HepG2 (cell line): ENCODE measurements around the gene CYB5R3. TPM values are rescaled to one million over a fixed set of nuclear protein-coding genes. Genes with fewer than 3 reads are reported as not detected.

ENCODE experiments used
- DR1 ChIP-seq: sonication (generic); formaldehyde crosslinking; IDR thresholded peaks from 2 replicates; pipeline ENCODE4 v1.8.0; 2021; ENCODE audit warnings: mild to moderate bottlenecking, missing genetic modification reagents, inconsistent platforms
- FOXO4 ChIP-seq: sonication (generic); formaldehyde crosslinking; conservative IDR thresholded peaks from 2 replicates; pipeline ENCODE4 v1.8.1; 2023; ENCODE audit warnings: missing genetic modification reagents
- HCFC1 ChIP-seq: fragments of 150-350 bp; IDR thresholded peaks from 2 replicates; pipeline ENCODE4 v1.6.1; 2014; ENCODE audit warnings: low read depth, low read length
- HMGXB4 ChIP-seq, 2 experiments: sonication (generic) in 1 of 2; formaldehyde crosslinking in 1 of 2; IDR thresholded peaks; 2 replicates each; pipeline versions ENCODE4 v1.4.0 to v1.6.1; 2018 to 2020; ENCODE audit warnings: missing genetic modification reagents in 2 of 2, borderline replicate concordance in 1 of 2, low read depth in 1 of 2, mild to moderate bottlenecking in 1 of 2, missing biosample characterization in 1 of 2
- KDM2A ChIP-seq: sonication (generic); formaldehyde crosslinking; IDR thresholded peaks from 2 replicates; pipeline ENCODE4 v1.4.0; 2020; ENCODE audit warnings: low read depth, missing genetic modification reagents, borderline replicate concordance
- PAF1 ChIP-seq: IDR thresholded peaks from 2 replicates; pipeline ENCODE4 v1.6.1; 2016; ENCODE audit warnings: missing genetic modification reagents, missing compliant biosample characterization
- PHF8 ChIP-seq: sonication (generic); formaldehyde crosslinking; IDR thresholded peaks from 2 replicates; pipeline ENCODE4 v1.5.0; 2020; ENCODE audit warnings: missing genetic modification reagents
- SSRP1 ChIP-seq: IDR thresholded peaks from 2 replicates; pipeline ENCODE4 v1.6.1; 2016; ENCODE audit warnings: control low read depth
- SUZ12 ChIP-seq: fragments of 150-350 bp; IDR thresholded peaks from 2 replicates; pipeline ENCODE4 v1.6.1; 2014; ENCODE audit warnings: low read depth, low read length
- TFDP1 ChIP-seq: IDR thresholded peaks from 2 replicates; pipeline ENCODE4 v1.6.1; 2016; ENCODE audit warnings: missing compliant biosample characterization, missing genetic modification reagents, borderline replicate concordance
- ZBTB8A ChIP-seq: sonication (generic); formaldehyde crosslinking; IDR thresholded peaks from 2 replicates; pipeline ENCODE4 v1.4.0; 2020; ENCODE audit warnings: mild to moderate bottlenecking, low read depth, missing genetic modification reagents, borderline replicate concordance
- ZKSCAN8 ChIP-seq: IDR thresholded peaks from 2 replicates; pipeline ENCODE4 v1.6.1; 2016; ENCODE audit warnings: borderline replicate concordance, missing genetic modification reagents, missing compliant biosample characterization
- ZNF589 ChIP-seq: sonication (generic); formaldehyde crosslinking; conservative IDR thresholded peaks from 2 replicates; pipeline ENCODE4 v1.8.0; 2022; ENCODE audit warnings: mild to moderate bottlenecking, moderate library complexity, missing genetic modification reagents
- ZNF614 ChIP-seq: IDR thresholded peaks from 2 replicates; pipeline ENCODE4 v1.6.1; 2018; ENCODE audit warnings: missing biosample characterization, missing genetic modification reagents, inconsistent platforms, borderline replicate concordance
- ZSCAN21 ChIP-seq: sonication (generic); formaldehyde crosslinking; IDR thresholded peaks from 2 replicates; pipeline ENCODE4 v1.8.0; 2022; ENCODE audit warnings: mild to moderate bottlenecking, missing genetic modification reagents, moderate library complexity, borderline replicate concordance
- polyA plus RNA-seq, 8 experiments: library from polyadenylated mRNA; depleted of rRNA in 3 of 8; stranded (reverse) in 7 of 8; unstranded in 1 of 8; fragments of >200 nt; fragmentation: Illumina TruSeq in 4 of 8; extraction: Trizol in 4 of 8; gene quantifications; 2 replicates each; pipeline versions ENCODE4 v1.2.1 to v1.2.3, GENCODE V29; 2011 to 2016; ENCODE audit warnings: low read depth in 4 of 8, missing spikeins in 1 of 8, mixed read lengths in 1 of 8; ENCODE audit not compliant: insufficient read depth in 1 of 8
- total RNA-seq, 5 experiments: library from RNA; depleted of rRNA; stranded (reverse); fragments of >200 nt; fragmentation: Illumina TruSeq; extraction: Trizol; gene quantifications; 2 replicates each; pipeline ENCODE4 v1.2.3, GENCODE V29; 2016; ENCODE audit warnings: low read depth in 1 of 5
- TF ChIP-seq, protein P1 (sequence below): sonication (generic); formaldehyde crosslinking; IDR thresholded peaks from 2 replicates; pipeline ENCODE4 v1.5.1; 2020; ENCODE audit warnings: mild to moderate bottlenecking, moderate library complexity, missing genetic modification reagents
- TF ChIP-seq, protein P2 (sequence below): fragments of 450-650 bp; IDR thresholded peaks from 2 replicates; pipeline ENCODE4 v1.6.1; 2016
- TF ChIP-seq, protein P3 (sequence below): sonication (generic); formaldehyde crosslinking; IDR thresholded peaks from 2 replicates; pipeline ENCODE4 v1.8.0; 2022; ENCODE audit warnings: mild to moderate bottlenecking, missing genetic modification reagents

CYB5R3 gene
- total and polyA plus RNA-seq, 2 of the 13 experiments (the other 11 are each of a cell fraction or from before 2014, with no cell fraction given) = 32.4 to 305 TPM

- TF ChIP-seq, protein P1, sequence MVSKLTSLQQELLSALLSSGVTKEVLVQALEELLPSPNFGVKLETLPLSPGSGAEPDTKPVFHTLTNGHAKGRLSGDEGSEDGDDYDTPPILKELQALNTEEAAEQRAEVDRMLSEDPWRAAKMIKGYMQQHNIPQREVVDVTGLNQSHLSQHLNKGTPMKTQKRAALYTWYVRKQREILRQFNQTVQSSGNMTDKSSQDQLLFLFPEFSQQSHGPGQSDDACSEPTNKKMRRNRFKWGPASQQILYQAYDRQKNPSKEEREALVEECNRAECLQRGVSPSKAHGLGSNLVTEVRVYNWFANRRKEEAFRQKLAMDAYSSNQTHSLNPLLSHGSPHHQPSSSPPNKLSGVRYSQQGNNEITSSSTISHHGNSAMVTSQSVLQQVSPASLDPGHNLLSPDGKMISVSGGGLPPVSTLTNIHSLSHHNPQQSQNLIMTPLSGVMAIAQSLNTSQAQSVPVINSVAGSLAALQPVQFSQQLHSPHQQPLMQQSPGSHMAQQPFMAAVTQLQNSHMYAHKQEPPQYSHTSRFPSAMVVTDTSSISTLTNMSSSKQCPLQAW (CRISPR knock-in tag) = 0 out of 2 replicates have a peak, but pooled peaks have one; percentile 24
- TF ChIP-seq TFDP1 (CRISPR knock-in tag) (peak; percentile 76; the same call in 1 of the 2 replicates), ZSCAN21 (CRISPR knock-in tag) (peak; percentile 38; the same call in 1 of the 2 replicates), ZBTB8A (CRISPR knock-in tag) (no peak), ZNF614 (CRISPR knock-in tag) (no peak), HCFC1 (peak; percentile 29; the same call in 1 of the 2 replicates), KDM2A (CRISPR knock-in tag) (peak; percentile 99), FOXO4 (CRISPR knock-in tag) (no peak), DR1 (no peak; the same call in 1 of the 2 replicates), SSRP1 (CRISPR knock-in tag) (no peak), HMGXB4 (CRISPR knock-in tag; IDR thresholded peaks at IDR 0.05; ENCODE audit: borderline replicate concordance in 1 of 2, low read depth in 1 of 2) (peak in 1 of 2 experiments; percentile 15; a peak in 1 of 4 replicates), ZNF589 (no peak), SUZ12 (peak; percentile 21; the same call in 1 of the 2 replicates), ZKSCAN8 (no peak), PHF8 (CRISPR knock-in tag) (peak; percentile 75), PAF1 (CRISPR knock-in tag) (peak; percentile 64; the same call in 1 of the 2 replicates)
- TF ChIP-seq, protein P2, sequence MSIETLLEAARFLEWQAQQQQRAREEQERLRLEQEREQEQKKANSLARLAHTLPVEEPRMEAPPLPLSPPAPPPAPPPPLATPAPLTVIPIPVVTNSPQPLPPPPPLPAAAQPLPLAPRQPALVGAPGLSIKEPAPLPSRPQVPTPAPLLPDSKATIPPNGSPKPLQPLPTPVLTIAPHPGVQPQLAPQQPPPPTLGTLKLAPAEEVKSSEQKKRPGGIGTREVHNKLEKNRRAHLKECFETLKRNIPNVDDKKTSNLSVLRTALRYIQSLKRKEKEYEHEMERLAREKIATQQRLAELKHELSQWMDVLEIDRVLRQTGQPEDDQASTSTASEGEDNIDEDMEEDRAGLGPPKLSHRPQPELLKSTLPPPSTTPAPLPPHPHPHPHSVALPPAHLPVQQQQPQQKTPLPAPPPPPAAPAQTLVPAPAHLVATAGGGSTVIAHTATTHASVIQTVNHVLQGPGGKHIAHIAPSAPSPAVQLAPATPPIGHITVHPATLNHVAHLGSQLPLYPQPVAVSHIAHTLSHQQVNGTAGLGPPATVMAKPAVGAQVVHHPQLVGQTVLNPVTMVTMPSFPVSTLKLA = no peak
- TF ChIP-seq, protein P3, sequence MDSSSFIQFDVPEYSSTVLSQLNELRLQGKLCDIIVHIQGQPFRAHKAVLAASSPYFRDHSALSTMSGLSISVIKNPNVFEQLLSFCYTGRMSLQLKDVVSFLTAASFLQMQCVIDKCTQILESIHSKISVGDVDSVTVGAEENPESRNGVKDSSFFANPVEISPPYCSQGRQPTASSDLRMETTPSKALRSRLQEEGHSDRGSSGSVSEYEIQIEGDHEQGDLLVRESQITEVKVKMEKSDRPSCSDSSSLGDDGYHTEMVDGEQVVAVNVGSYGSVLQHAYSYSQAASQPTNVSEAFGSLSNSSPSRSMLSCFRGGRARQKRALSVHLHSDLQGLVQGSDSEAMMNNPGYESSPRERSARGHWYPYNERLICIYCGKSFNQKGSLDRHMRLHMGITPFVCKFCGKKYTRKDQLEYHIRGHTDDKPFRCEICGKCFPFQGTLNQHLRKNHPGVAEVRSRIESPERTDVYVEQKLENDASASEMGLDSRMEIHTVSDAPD (CRISPR knock-in tag) = no peak
Measured at GRCh38 chr22:42581762-42582716, 67.2 kb downstream of the CYB5R3 start (continued).
